Suprapubic skin (tissue), 4 donors: Measurements from ENCODE around the gene PDHB. TPM values are rescaled to one million over a fixed set of nuclear protein-coding genes. Genes with fewer than 3 reads are reported as not detected.

Experiments
- DNase-seq, 2 donors: peaks; one replicate each; pipeline ENCODE4 v3.0.0-alpha.2; 2019; ENCODE audit warnings: low spot score in 2 of 2
- H3K27ac ChIP-seq: fragments of 200-600 bp; sonication (generic); one replicate; pipeline ENCODE4 v1.5.1; 2019
- H3K27me3 ChIP-seq: fragments of 200-600 bp; sonication (generic); one replicate; pipeline ENCODE4 v1.5.1; 2019
- H3K36me3 ChIP-seq: fragments of 200-600 bp; sonication (generic); one replicate; pipeline ENCODE4 v1.5.1; 2019
- H3K4me1 ChIP-seq: fragments of 200-600 bp; sonication (generic); one replicate; pipeline ENCODE4 v1.5.1; 2019
- H3K4me3 ChIP-seq: fragments of 200-600 bp; sonication (generic); one replicate; pipeline ENCODE4 v1.5.1; 2019; ENCODE audit warnings: mild to moderate bottlenecking
- H3K9me3 ChIP-seq: fragments of 200-600 bp; sonication (generic); one replicate; pipeline ENCODE4 v1.5.1; 2019
- CTCF ChIP-seq, 2 donors: fragments of 200-600 bp in 1 of 2; fragments of 450-650 bp in 1 of 2; sonication (generic) in 1 of 2; IDR thresholded peaks; one replicate each; pipeline ENCODE4 v1.5.1; 2016 to 2019; ENCODE audit warnings: antibody characterized with exemption in 2 of 2, mild to moderate bottlenecking in 1 of 2, moderate library complexity in 1 of 2
- EP300 ChIP-seq: sonication (generic); formaldehyde crosslinking; IDR thresholded peaks from one replicate; pipeline ENCODE4 v1.6.1; 2017; ENCODE audit warnings: antibody characterized with exemption
- POLR2A ChIP-seq, 2 donors: fragments of 450-650 bp; IDR thresholded peaks; one replicate each; pipeline ENCODE4 v1.6.1; 2017; ENCODE audit warnings: antibody characterized with exemption in 2 of 2, mild to moderate bottlenecking in 2 of 2, moderate library complexity in 2 of 2
- POLR2AphosphoS5 ChIP-seq, 3 donors: sonication (generic); formaldehyde crosslinking; IDR thresholded peaks; one replicate each; pipeline ENCODE4 v1.6.1; 2017; ENCODE audit warnings: antibody characterized with exemption in 3 of 3
- WGBS: methylation state at CpG from one replicate; pipeline ENCODE4 v1.1.5; 2018; 5-methylcytosine and 5-hydroxymethylcytosine counted together
- total RNA-seq, 4 donors: library from RNA; depleted of rRNA; stranded (reverse); fragments of >200 nt; gene quantifications; one replicate each; pipeline ENCODE4 v1.1.0, GENCODE V29; 2016

Gene PDHB
- total RNA-seq, 4 donors from 2014 or later: 49.9 to 89.8 (median 78.0) TPM

GRCh38 chr3:58434168-58434504 is 504 bp upstream of the PDHB start:
- Histone ChIP-seq H3K9me3 (no peaks in the 10 kb centered on the region), H3K36me3 (peaks cover 26% of the 10 kb centered on the region), H3K27me3 (no peaks in the 10 kb centered on the region), H3K4me3 (peak overlapping the region; percentile 73), H3K27ac (peak overlapping the region; percentile 89), H3K4me1 (peaks cover 29% of the 10 kb centered on the region)
- WGBS: 56% methylated on average over 3 of the region's 3 CpGs
- DNase-seq: no peak
- TF ChIP-seq CTCF (IDR thresholded peaks at IDR 0.05) (no peak), EP300 (peak; percentile 7)

GRCh38 chr3:58432905-58433304 is 727 bp downstream of the PDHB start:
- H3K36me3 ChIP-seq: peaks cover 38% of the 10 kb centered on the region
- H3K4me1 ChIP-seq: peaks cover 29% of the 10 kb centered on the region
- no peak for DNase-seq
- TF ChIP-seq EP300: no peak
- no peak for TF ChIP-seq POLR2A (IDR thresholded peaks at IDR 0.05)
- no peak for TF ChIP-seq POLR2AphosphoS5 (IDR thresholded peaks at IDR 0.05)
- TF ChIP-seq CTCF (IDR thresholded peaks at IDR 0.05): no peak
- WGBS: 57% methylated on average over 6 of the region's 6 CpGs
- H3K9me3 ChIP-seq: no peaks in the 10 kb centered on the region
- H3K27ac ChIP-seq: peak overlapping the region; percentile 89
- peak overlapping the region; percentile 73 for H3K4me3 ChIP-seq
- H3K27me3 ChIP-seq: no peaks in the 10 kb centered on the region

GRCh38 chr3:58429657-58430056 is 4.0 kb downstream of the PDHB start:
- DNase-seq: no peak
- no peak for TF ChIP-seq POLR2AphosphoS5 (IDR thresholded peaks at IDR 0.05)
- no peak for TF ChIP-seq POLR2A (IDR thresholded peaks at IDR 0.05)
- TF ChIP-seq CTCF (IDR thresholded peaks at IDR 0.05): no peak
- no peak for TF ChIP-seq EP300
- Histone ChIP-seq H3K4me1 (peaks cover 22% of the 10 kb centered on the region), H3K27me3 (no peaks in the 10 kb centered on the region), H3K9me3 (no peaks in the 10 kb centered on the region), H3K4me3 (no peak overlapping the region), H3K36me3 (peaks cover 70% of the 10 kb centered on the region), H3K27ac (no peak overlapping the region)
- 100% methylated on average over 1 of the region's 1 CpG for WGBS

GRCh38 chr3:58427661-58428361 is 5.8 kb downstream of the PDHB start:
- peaks cover 9% of the 10 kb centered on the region for H3K4me1 ChIP-seq
- peaks cover 89% of the 10 kb centered on the region for H3K36me3 ChIP-seq
- no peak overlapping the region for H3K27ac ChIP-seq
- DNase-seq: no peak
- H3K27me3 ChIP-seq: no peaks in the 10 kb centered on the region
- H3K9me3 ChIP-seq: no peaks in the 10 kb centered on the region
- TF ChIP-seq POLR2A (IDR thresholded peaks at IDR 0.05) (no peak), EP300 (no peak), POLR2AphosphoS5 (IDR thresholded peaks at IDR 0.05) (no peak), CTCF (IDR thresholded peaks at IDR 0.05) (no peak)
- WGBS: 85% methylated on average over 7 of the region's 7 CpGs
- no peak overlapping the region for H3K4me3 ChIP-seq

GRCh38 chr3:58425782-58426181 is 7.8 kb downstream of the PDHB start:
- Histone ChIP-seq H3K27ac (no peak overlapping the region), H3K36me3 (peaks cover 100% of the 10 kb centered on the region)

More at GRCh38 chr3:58425782-58426181, 7.8 kb downstream of the PDHB start:
- no peaks in the 10 kb centered on the region for H3K27me3 ChIP-seq
- TF ChIP-seq CTCF (IDR thresholded peaks at IDR 0.05) (no peak), EP300 (no peak), POLR2A (IDR thresholded peaks at IDR 0.05) (no peak), POLR2AphosphoS5 (IDR thresholded peaks at IDR 0.05) (no peak)
- WGBS: 63% methylated on average over 2 of the region's 2 CpGs
- no peaks in the 10 kb centered on the region for H3K4me1 ChIP-seq
- no peak overlapping the region for H3K4me3 ChIP-seq
- no peaks in the 10 kb centered on the region for H3K9me3 ChIP-seq
- DNase-seq: no peak
